Stimulated activated CD4-positive, alpha-beta T cell treated with anti-CD3 and anti-CD28 coated beads, Interleukin-15, amount 100 ng/mL, for 48 hours (primary cell): ENCODE measurements around the gene ANAPC4.

Source experiments
- DNase-seq, 2 donors: peaks; one replicate each; pipeline ENCODE4 v3.0.0-alpha.2; 2020; ENCODE audit warnings: low read depth in 2 of 2

ANAPC4 gene

GRCh38 chr4:25378437-25378743 is 1.3 kb downstream of the ANAPC4 start:
- no peak for DNase-seq

- DNase-seq: no peak
These were observed 2.5 kb downstream of the ANAPC4 start for GRCh38 chr4:25379591-25379990.

- no peak for DNase-seq
These were observed 6.6 kb downstream of the ANAPC4 start for GRCh38 chr4:25383647-25384046.

- no peak for DNase-seq
These were observed 9.9 kb downstream of the ANAPC4 start for GRCh38 chr4:25386926-25387325.

GRCh38 chr4:25397305-25397704 is 20.2 kb downstream of the ANAPC4 start:
- no peak for DNase-seq

GRCh38 chr4:25399510-25399909 is 22.4 kb downstream of the ANAPC4 start:
- no peak for DNase-seq

- no peak for DNase-seq
These were observed 24.0 kb downstream of the ANAPC4 start for GRCh38 chr4:25401066-25401465.

GRCh38 chr4:25402521-25402920 is 25.5 kb downstream of the ANAPC4 start:
- DNase-seq: no peak

- no peak for DNase-seq
These were observed 26.6 kb downstream of the ANAPC4 start for GRCh38 chr4:25403699-25404098.

- DNase-seq: no peak
These were observed 28.4 kb downstream of the ANAPC4 start for GRCh38 chr4:25405453-25405852.

- no peak for DNase-seq
These were observed 29.1 kb downstream of the ANAPC4 start for GRCh38 chr4:25406081-25406692.

- no peak for DNase-seq
These were observed 33.9 kb downstream of the ANAPC4 start for GRCh38 chr4:25410820-25411529.

GRCh38 chr4:25413261-25413660 is 36.2 kb downstream of the ANAPC4 start:
- DNase-seq: no peak

- no peak for DNase-seq
These were observed 40.0 kb downstream of the ANAPC4 start for GRCh38 chr4:25417014-25417413.

GRCh38 chr4:25420931-25421330 is 43.9 kb downstream of the ANAPC4 start:
- no peak for DNase-seq

GRCh38 chr4:25421816-25422525 is 44.9 kb downstream of the ANAPC4 start:
- no peak for DNase-seq

- no peak for DNase-seq
These were observed 46.5 kb downstream of the ANAPC4 start for GRCh38 chr4:25423548-25423947.

- DNase-seq: no peak
These were observed 47.6 kb downstream of the ANAPC4 start for GRCh38 chr4:25424539-25425228.

GRCh38 chr4:25425361-25425760 is 48.3 kb downstream of the ANAPC4 start:
- no peak for DNase-seq

GRCh38 chr4:25427871-25428270 is 50.8 kb downstream of the ANAPC4 start:
- DNase-seq: no peak

- no peak for DNase-seq
These were observed 53.6 kb downstream of the ANAPC4 start for GRCh38 chr4:25430630-25431029.

- no peak for DNase-seq
These were observed 57.1 kb downstream of the ANAPC4 start for GRCh38 chr4:25433966-25434827.
